NT2/D1 (cell line): ENCODE data around the gene ERH.

Source experiments
- DNase-seq: peaks from one replicate; pipeline ENCODE4 v3.0.0-alpha.2; 2011; ENCODE audit warnings: low read depth, low spot score
- H3K27me3 ChIP-seq: 2 replicates; pipeline ENCODE4 v1.6.0; 2011; ENCODE audit warnings: mild to moderate bottlenecking; ENCODE audit not compliant: insufficient read length, insufficient read depth
- H3K36me3 ChIP-seq: 2 replicates; pipeline ENCODE4 v1.6.1; 2011; ENCODE audit warnings: mild to moderate bottlenecking, low read length, mixed read lengths; ENCODE audit not compliant: insufficient read depth, insufficient read length
- H3K4me1 ChIP-seq: 2 replicates; pipeline ENCODE4 v1.5.1; 2011; ENCODE audit not compliant: insufficient read depth, insufficient read length
- H3K4me3 ChIP-seq: 2 replicates; pipeline ENCODE4 v1.5.1; 2011; ENCODE audit warnings: low read depth; ENCODE audit not compliant: insufficient read length
- H3K9ac ChIP-seq: 2 replicates; pipeline ENCODE4 v1.6.0; 2011; ENCODE audit warnings: low read depth; ENCODE audit not compliant: insufficient read length
- H3K9me3 ChIP-seq: 2 replicates; pipeline ENCODE4 v1.5.1; 2011; ENCODE audit warnings: mild to moderate bottlenecking, low read length; ENCODE audit not compliant: insufficient read depth
- SUZ12 ChIP-seq: IDR thresholded peaks from 2 replicates; pipeline ENCODE4 v1.6.1; 2011; ENCODE audit not compliant: insufficient read length, insufficient read depth; ENCODE audit errors: extremely low read depth
- YY1 ChIP-seq: IDR thresholded peaks from 2 replicates; pipeline ENCODE4 v1.6.1; 2011; ENCODE audit not compliant: insufficient read length, insufficient read depth
- ZNF274 ChIP-seq: IDR thresholded peaks from 2 replicates; pipeline ENCODE4 v1.6.1; 2011; ENCODE audit warnings: mild to moderate bottlenecking, low read depth, low read length

The ERH gene

DNA sequence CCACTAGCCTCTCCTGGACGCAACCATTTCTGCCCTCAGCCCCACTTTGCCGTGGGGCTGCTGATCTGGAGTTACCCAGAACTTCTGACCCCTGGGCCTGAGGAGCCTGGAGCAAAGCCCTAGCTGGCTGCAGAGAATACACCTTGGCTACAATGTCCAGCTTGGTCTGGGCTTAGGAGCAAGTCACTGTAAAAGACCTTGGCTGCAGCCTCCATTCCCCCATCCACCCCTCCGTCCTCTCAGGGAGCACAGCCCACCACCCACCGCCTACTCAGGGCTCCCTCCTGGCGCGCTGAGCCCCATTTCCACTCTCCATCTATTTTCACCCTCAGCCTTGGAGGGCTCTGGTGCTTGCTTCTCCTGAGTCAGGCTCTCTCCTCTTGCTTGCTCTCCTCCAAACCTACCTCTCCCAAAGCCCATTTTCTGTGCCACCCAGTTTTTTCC, 42.9 kb downstream of the ERH start:
- H3K9me3 ChIP-seq = no peaks in the 10 kb centered on the region
- H3K27me3 ChIP-seq = no peaks in the 10 kb centered on the region
- peaks cover 7% of the 10 kb centered on the region for H3K4me1 ChIP-seq
- no peak for DNase-seq
- H3K36me3 ChIP-seq = no peaks in the 10 kb centered on the region
- H3K4me3 ChIP-seq = no peak overlapping the region
- no peak overlapping the region for H3K9ac ChIP-seq
- TF ChIP-seq ZNF274 (no peak), YY1 (no peak), SUZ12 (no peak)

- Histone ChIP-seq H3K27me3 (no peaks in the 10 kb centered on the region), H3K36me3 (no peaks in the 10 kb centered on the region), H3K4me3 (no peak overlapping the region), H3K9me3 (no peaks in the 10 kb centered on the region), H3K9ac (peak overlapping the region; percentile 9), H3K4me1 (peaks cover 7% of the 10 kb centered on the region)
- TF ChIP-seq YY1 (no peak), SUZ12 (no peak), ZNF274 (no peak)
- no peak for DNase-seq
Observed at GRCh38 chr14:69354383-69355153, 43.5 kb downstream of the ERH start.

DNA sequence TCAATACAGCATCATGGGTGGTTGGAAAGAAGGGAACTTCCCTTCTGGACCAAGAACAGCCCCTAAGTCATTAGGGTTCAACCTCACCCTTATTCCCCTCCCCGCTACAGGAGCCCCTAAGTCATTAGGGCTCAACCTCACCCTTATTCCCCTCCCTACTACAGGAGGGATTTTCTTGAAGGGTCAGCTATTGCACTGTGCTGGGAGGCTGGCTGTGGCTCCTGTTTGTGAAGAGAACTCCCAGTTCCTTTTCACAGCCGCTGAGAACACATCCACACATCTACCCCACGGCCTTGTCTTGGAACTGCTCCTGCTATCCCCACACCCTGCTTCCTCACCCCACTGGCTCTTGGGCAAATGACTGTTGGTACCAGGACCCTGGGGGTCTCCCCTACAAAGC, 44.9 kb downstream of the ERH start:
- no peak for DNase-seq
- H3K9ac ChIP-seq = no peak overlapping the region
- peaks cover 7% of the 10 kb centered on the region for H3K4me1 ChIP-seq
- H3K27me3 ChIP-seq = no peaks in the 10 kb centered on the region
- H3K9me3 ChIP-seq = no peaks in the 10 kb centered on the region
- no peak overlapping the region for H3K4me3 ChIP-seq
- H3K36me3 ChIP-seq = no peaks in the 10 kb centered on the region
- TF ChIP-seq YY1 (no peak), ZNF274 (no peak), SUZ12 (no peak)

DNA sequence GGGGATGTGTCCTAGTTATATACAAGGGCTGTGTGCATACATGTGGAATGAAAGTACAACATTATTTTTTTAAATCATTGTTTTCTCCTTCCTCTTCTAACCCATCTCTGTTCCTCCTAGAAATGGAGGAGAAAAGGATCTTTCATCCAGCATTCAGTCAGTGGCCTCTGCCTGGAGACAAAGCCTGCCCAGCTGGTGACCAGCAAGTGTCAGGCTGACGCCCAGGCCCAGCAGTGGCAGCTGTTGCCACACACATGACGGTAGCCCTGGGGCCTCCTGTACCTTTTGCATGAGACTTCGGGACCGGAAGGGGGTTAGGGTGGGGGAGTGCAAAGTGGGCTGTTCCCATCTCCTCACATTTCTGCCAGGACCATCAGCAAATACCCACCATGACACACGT, 46.2 kb downstream of the ERH start:
- TF ChIP-seq SUZ12 = no peak
- TF ChIP-seq ZNF274 = no peak
- TF ChIP-seq YY1 = no peak
- DNase-seq = no peak
- Histone ChIP-seq H3K9ac (no peak overlapping the region), H3K9me3 (no peaks in the 10 kb centered on the region), H3K27me3 (no peaks in the 10 kb centered on the region), H3K4me3 (no peak overlapping the region), H3K36me3 (no peaks in the 10 kb centered on the region), H3K4me1 (peaks cover 9% of the 10 kb centered on the region)

GRCh38 chr14:69351385-69351784, 46.7 kb downstream of the ERH start:
- DNase-seq = no peak
- H3K4me3 ChIP-seq = no peak overlapping the region
- H3K9me3 ChIP-seq = no peaks in the 10 kb centered on the region
- no peak overlapping the region for H3K9ac ChIP-seq
- H3K36me3 ChIP-seq = no peaks in the 10 kb centered on the region
- no peaks in the 10 kb centered on the region for H3K27me3 ChIP-seq
- TF ChIP-seq SUZ12 (no peak), YY1 (no peak), ZNF274 (no peak)
- peaks cover 10% of the 10 kb centered on the region for H3K4me1 ChIP-seq

DNA sequence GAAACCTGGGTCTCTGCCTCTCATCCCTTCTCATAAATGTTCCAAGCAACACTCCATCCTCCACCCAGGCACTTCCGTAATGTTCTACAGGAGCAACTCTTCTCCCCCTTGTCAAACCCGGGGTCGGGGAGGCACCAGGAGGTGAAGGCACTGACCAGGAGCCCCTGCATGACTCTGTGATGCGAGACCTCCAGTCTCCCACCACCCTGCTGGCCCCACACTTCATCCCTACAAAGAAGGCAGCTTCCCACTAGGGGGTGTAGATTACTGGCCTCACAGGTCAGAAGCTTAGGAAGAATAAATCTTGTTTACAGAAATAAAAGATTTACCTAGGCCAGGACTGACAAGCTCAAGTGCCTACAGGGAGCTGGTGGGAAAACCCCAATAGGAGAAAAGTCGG, 47.2 kb downstream of the ERH start:
- Histone ChIP-seq H3K4me1 (peaks cover 10% of the 10 kb centered on the region), H3K27me3 (no peaks in the 10 kb centered on the region)

GRCh38 chr14:69349091-69349777, 48.9 kb downstream of the ERH start:
- TF ChIP-seq SUZ12 (no peak), YY1 (no peak), ZNF274 (no peak)
- DNase-seq = no peak
- H3K9ac ChIP-seq = no peak overlapping the region

More for the DNA sequence above, 47.2 kb downstream of the ERH start:
- Histone ChIP-seq H3K4me3 (no peak overlapping the region), H3K9ac (no peak overlapping the region), H3K9me3 (no peaks in the 10 kb centered on the region), H3K36me3 (no peaks in the 10 kb centered on the region)
- TF ChIP-seq ZNF274 (no peak), SUZ12 (no peak), YY1 (no peak)
- DNase-seq = no peak

More at GRCh38 chr14:69349091-69349777, 48.9 kb downstream of the ERH start:
- Histone ChIP-seq H3K9me3 (no peaks in the 10 kb centered on the region), H3K36me3 (no peaks in the 10 kb centered on the region), H3K4me3 (no peak overlapping the region), H3K4me1 (peaks cover 13% of the 10 kb centered on the region), H3K27me3 (no peaks in the 10 kb centered on the region)
